Measurements from ENCODE around the gene PTHLH. TPM values are rescaled to one million over a fixed set of nuclear protein-coding genes. Genes with fewer than 3 reads are reported as not detected.

PTHLH gene
- total RNA-seq, 1 experiment from 2014 or later = not detected

DNA sequence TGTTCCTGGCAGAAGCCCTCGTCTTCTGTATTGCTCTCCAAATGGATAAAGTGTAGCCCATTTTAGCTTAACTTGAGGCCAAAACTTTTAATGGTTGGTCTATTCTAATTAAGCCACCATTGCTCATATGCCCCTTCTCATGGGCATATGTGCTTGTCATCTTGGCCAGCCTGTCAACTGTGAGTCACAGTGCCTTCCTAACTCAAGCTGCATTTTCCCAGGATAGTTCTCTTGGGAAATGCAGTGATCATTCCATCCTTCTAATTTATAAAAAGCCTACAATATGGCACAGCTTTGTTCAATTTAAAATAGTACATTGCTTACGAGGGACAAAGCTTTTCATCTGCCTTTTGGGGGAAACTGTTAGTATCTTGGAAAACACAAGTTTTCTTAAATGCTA lies 6.6 kb downstream of the PTHLH start:
- no peaks in the 10 kb centered on the region for H3K9me3 Mint-ChIP-seq
- no peak overlapping the region for H3K4me3 Mint-ChIP-seq
- ChIA-PET CTCF (no interaction called here), POLR2A (no interaction called here)
- H3K36me3 Mint-ChIP-seq = no peaks in the 10 kb centered on the region
- peaks cover 67% of the 10 kb centered on the region for H3K27me3 Mint-ChIP-seq (ENCODE audit: low read depth)
- H3K4me1 Mint-ChIP-seq = peaks cover 19% of the 10 kb centered on the region
- DNase-seq (ENCODE audit: low spot score) (no peak), ATAC-seq (no peak)
- no peak for TF ChIP-seq ZNF138 (CRISPR knock-in tag; conservative IDR thresholded peaks at IDR 0.05)
- no peak for TF ChIP-seq TEAD1 (CRISPR knock-in tag; IDR thresholded peaks at IDR 0.05)
- TF ChIP-seq JUN (CRISPR knock-in tag; IDR thresholded peaks at IDR 0.05) = no peak
- TF ChIP-seq ZBTB43 (CRISPR knock-in tag; IDR thresholded peaks at IDR 0.05) = no peak
- TF ChIP-seq, protein P1, sequence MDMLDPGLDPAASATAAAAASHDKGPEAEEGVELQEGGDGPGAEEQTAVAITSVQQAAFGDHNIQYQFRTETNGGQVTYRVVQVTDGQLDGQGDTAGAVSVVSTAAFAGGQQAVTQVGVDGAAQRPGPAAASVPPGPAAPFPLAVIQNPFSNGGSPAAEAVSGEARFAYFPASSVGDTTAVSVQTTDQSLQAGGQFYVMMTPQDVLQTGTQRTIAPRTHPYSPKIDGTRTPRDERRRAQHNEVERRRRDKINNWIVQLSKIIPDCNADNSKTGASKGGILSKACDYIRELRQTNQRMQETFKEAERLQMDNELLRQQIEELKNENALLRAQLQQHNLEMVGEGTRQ (CRISPR knock-in tag; IDR thresholded peaks at IDR 0.05) = no peak
- TF ChIP-seq SMAD3 (CRISPR knock-in tag; IDR thresholded peaks at IDR 0.05; ENCODE audit: borderline replicate concordance) = no peak
- no peak for TF ChIP-seq ATF6 (CRISPR knock-in tag; IDR thresholded peaks at IDR 0.05)
- TF ChIP-seq NR1H2 (CRISPR knock-in tag; IDR thresholded peaks at IDR 0.05) = no peak
- H3K27ac Mint-ChIP-seq = no peak overlapping the region

GRCh38 chr12:27965411-27965810 lies 7.1 kb downstream of the PTHLH start:
- Mint-ChIP-seq H3K4me3 (no peak overlapping the region), H3K9me3 (no peaks in the 10 kb centered on the region), H3K36me3 (no peaks in the 10 kb centered on the region), H3K27ac (no peak overlapping the region), H3K27me3 (ENCODE audit: low read depth) (peaks cover 63% of the 10 kb centered on the region), H3K4me1 (peaks cover 16% of the 10 kb centered on the region)
- ChIA-PET POLR2A (no interaction called here), CTCF (no interaction called here)
- TF ChIP-seq NR2C2 (CRISPR knock-in tag; IDR thresholded peaks at IDR 0.05) (no peak), CTCF (IDR thresholded peaks at IDR 0.05) (no peak), TP53 (CRISPR knock-in tag; IDR thresholded peaks at IDR 0.05) (no peak), MXD4 (CRISPR knock-in tag; IDR thresholded peaks at IDR 0.05; ENCODE audit: borderline replicate concordance) (no peak), NFYB (CRISPR knock-in tag; conservative IDR thresholded peaks at IDR 0.05; ENCODE audit: low read depth) (no peak), HMGXB4 (CRISPR knock-in tag; IDR thresholded peaks at IDR 0.05) (no peak)
- TF ChIP-seq, protein P2, sequence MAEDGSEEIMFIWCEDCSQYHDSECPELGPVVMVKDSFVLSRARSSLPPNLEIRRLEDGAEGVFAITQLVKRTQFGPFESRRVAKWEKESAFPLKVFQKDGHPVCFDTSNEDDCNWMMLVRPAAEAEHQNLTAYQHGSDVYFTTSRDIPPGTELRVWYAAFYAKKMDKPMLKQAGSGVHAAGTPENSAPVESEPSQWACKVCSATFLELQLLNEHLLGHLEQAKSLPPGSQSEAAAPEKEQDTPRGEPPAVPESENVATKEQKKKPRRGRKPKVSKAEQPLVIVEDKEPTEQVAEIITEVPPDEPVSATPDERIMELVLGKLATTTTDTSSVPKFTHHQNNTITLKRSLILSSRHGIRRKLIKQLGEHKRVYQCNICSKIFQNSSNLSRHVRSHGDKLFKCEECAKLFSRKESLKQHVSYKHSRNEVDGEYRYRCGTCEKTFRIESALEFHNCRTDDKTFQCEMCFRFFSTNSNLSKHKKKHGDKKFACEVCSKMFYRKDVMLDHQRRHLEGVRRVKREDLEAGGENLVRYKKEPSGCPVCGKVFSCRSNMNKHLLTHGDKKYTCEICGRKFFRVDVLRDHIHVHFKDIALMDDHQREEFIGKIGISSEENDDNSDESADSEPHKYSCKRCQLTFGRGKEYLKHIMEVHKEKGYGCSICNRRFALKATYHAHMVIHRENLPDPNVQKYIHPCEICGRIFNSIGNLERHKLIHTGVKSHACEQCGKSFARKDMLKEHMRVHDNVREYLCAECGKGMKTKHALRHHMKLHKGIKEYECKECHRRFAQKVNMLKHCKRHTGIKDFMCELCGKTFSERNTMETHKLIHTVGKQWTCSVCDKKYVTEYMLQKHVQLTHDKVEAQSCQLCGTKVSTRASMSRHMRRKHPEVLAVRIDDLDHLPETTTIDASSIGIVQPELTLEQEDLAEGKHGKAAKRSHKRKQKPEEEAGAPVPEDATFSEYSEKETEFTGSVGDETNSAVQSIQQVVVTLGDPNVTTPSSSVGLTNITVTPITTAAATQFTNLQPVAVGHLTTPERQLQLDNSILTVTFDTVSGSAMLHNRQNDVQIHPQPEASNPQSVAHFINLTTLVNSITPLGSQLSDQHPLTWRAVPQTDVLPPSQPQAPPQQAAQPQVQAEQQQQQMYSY (CRISPR knock-in tag; IDR thresholded peaks at IDR 0.05) = no peak
- TF ChIP-seq, protein P3, sequence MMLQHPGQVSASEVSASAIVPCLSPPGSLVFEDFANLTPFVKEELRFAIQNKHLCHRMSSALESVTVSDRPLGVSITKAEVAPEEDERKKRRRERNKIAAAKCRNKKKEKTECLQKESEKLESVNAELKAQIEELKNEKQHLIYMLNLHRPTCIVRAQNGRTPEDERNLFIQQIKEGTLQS (CRISPR knock-in tag; conservative IDR thresholded peaks at IDR 0.05) = no peak
- TF ChIP-seq, protein P4, sequence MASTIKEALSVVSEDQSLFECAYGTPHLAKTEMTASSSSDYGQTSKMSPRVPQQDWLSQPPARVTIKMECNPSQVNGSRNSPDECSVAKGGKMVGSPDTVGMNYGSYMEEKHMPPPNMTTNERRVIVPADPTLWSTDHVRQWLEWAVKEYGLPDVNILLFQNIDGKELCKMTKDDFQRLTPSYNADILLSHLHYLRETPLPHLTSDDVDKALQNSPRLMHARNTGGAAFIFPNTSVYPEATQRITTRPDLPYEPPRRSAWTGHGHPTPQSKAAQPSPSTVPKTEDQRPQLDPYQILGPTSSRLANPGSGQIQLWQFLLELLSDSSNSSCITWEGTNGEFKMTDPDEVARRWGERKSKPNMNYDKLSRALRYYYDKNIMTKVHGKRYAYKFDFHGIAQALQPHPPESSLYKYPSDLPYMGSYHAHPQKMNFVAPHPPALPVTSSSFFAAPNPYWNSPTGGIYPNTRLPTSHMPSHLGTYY (CRISPR knock-in tag; IDR thresholded peaks at IDR 0.05) = no peak
- ATAC-seq (no peak), DNase-seq (ENCODE audit: low spot score) (no peak)
